Osteocyte (in vitro differentiated cells): ENCODE data around the gene TRIM56. TPM values are rescaled to one million over a fixed set of nuclear protein-coding genes. Genes with fewer than 3 reads are reported as not detected.
"Not testable (repeated sequence)": the region's sequence is repeated elsewhere in the genome, so short reads cannot be mapped to it uniquely, and the experiment has no call there.

Experiments used
- DNase-seq: peaks from one replicate; pipeline ENCODE4 v3.0.0; 2021; ENCODE audit warnings: mixed read lengths; ENCODE audit not compliant: unreplicated experiment; ENCODE audit errors: extremely low spot score
- H3K27ac Mint-ChIP-seq: one replicate; pipeline ENCODE4 v1.8.0; 2021; ENCODE audit warnings: mild to moderate bottlenecking, mixed read lengths; ENCODE audit not compliant: unreplicated experiment
- H3K27me3 Mint-ChIP-seq: one replicate; pipeline ENCODE4 v1.8.0; 2021; ENCODE audit warnings: mixed read lengths; ENCODE audit not compliant: unreplicated experiment
- H3K36me3 Mint-ChIP-seq: one replicate; pipeline ENCODE4 v1.8.0; 2021; ENCODE audit warnings: mixed read lengths; ENCODE audit not compliant: unreplicated experiment
- H3K4me1 Mint-ChIP-seq: one replicate; pipeline ENCODE4 v1.8.0; 2021; ENCODE audit warnings: mixed read lengths; ENCODE audit not compliant: unreplicated experiment
- H3K4me3 Mint-ChIP-seq: one replicate; pipeline ENCODE4 v1.8.0; 2021; ENCODE audit warnings: mild to moderate bottlenecking, moderate library complexity, mixed read lengths; ENCODE audit not compliant: unreplicated experiment
- H3K9me3 Mint-ChIP-seq: one replicate; pipeline ENCODE4 v1.8.0; 2021; ENCODE audit warnings: mixed read lengths; ENCODE audit not compliant: unreplicated experiment
- total RNA-seq: library from RNA; stranded (reverse); gene quantifications from 2 replicates; pipeline ENCODE4 v1.2.1, GENCODE V29; 2021
- TF ChIP-seq, protein P1 (sequence below): fragments of 200-600 bp; sonication (generic); IDR thresholded peaks from 2 replicates; pipeline ENCODE4 v1.5.0; 2021; ENCODE audit warnings: antibody characterized with exemption, mild to moderate bottlenecking, moderate library complexity

The TRIM56 gene
- total RNA-seq, 1 donor from 2014 or later = 42.2 TPM

DNA sequence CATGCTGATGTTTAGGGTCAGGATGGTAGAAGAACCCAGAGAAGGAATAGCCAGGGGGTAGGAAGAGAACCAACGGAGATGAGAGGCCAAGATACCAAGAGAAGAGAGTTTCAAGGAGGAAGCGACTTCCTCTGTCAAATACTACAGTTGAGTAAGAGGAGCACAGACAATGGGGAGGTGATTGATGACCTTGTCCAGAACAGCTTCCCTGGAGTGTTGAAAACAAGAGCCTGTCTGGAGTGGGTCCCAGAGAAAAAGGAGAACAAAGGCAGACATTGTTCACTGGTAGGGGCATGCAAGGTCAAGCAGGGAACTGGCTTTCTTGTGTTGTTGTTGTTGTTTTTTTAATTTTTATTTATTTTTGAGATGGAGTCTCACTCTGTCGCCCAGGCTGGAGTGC is 9.6 kb upstream of the TRIM56 start:
- Mint-ChIP-seq H3K4me1 (peaks cover 1% of the 10 kb centered on the region), H3K27ac (no peak overlapping the region), H3K27me3 (peaks cover 24% of the 10 kb centered on the region)

DNA sequence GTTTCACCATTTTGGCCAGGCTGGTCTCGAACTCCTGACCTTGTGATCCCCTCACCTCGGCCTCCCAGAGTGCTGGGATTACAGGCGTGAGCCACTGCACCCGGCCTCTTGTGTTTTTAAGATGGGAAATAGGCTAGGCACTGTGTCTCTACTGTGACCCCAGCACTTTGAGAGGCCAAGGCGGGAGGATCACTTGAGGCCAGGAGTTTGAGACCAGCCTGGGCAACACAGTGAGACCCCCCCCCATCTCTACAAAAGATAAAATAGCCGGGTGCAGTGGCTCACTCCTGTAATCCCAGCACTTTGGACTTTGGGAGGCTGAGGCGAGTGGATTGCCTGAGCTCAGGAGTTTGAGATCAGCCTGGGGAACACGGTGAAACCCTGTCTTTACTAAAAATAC is 9.1 kb upstream of the TRIM56 start:
- H3K27me3 Mint-ChIP-seq = peaks cover 23% of the 10 kb centered on the region
- not testable (repeated sequence) for H3K4me3 Mint-ChIP-seq, DNase-seq, H3K27ac Mint-ChIP-seq, H3K36me3 Mint-ChIP-seq, H3K9me3 Mint-ChIP-seq, H3K4me1 Mint-ChIP-seq

More for the DNA sequence above, 9.6 kb upstream of the TRIM56 start:
- no peak for DNase-seq
- no peaks in the 10 kb centered on the region for H3K9me3 Mint-ChIP-seq
- H3K36me3 Mint-ChIP-seq = no peaks in the 10 kb centered on the region
- TF ChIP-seq, protein P1, sequence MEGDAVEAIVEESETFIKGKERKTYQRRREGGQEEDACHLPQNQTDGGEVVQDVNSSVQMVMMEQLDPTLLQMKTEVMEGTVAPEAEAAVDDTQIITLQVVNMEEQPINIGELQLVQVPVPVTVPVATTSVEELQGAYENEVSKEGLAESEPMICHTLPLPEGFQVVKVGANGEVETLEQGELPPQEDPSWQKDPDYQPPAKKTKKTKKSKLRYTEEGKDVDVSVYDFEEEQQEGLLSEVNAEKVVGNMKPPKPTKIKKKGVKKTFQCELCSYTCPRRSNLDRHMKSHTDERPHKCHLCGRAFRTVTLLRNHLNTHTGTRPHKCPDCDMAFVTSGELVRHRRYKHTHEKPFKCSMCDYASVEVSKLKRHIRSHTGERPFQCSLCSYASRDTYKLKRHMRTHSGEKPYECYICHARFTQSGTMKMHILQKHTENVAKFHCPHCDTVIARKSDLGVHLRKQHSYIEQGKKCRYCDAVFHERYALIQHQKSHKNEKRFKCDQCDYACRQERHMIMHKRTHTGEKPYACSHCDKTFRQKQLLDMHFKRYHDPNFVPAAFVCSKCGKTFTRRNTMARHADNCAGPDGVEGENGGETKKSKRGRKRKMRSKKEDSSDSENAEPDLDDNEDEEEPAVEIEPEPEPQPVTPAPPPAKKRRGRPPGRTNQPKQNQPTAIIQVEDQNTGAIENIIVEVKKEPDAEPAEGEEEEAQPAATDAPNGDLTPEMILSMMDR = no peak
- H3K4me3 Mint-ChIP-seq = no peak overlapping the region

GRCh38 chr7:101077303-101078086 is 7.8 kb upstream of the TRIM56 start:
- H3K27ac Mint-ChIP-seq = no peak overlapping the region

GRCh38 chr7:101081432-101081831 is 3.8 kb upstream of the TRIM56 start:
- Mint-ChIP-seq H3K27ac (no peak overlapping the region), H3K9me3 (no peaks in the 10 kb centered on the region), H3K27me3 (no peaks in the 10 kb centered on the region), H3K36me3 (no peaks in the 10 kb centered on the region), H3K4me1 (peaks cover 11% of the 10 kb centered on the region), H3K4me3 (no peak overlapping the region)
- TF ChIP-seq, protein P1 = no peak
- DNase-seq = no peak

More at GRCh38 chr7:101077303-101078086, 7.8 kb upstream of the TRIM56 start:
- Mint-ChIP-seq H3K4me3 (no peak overlapping the region), H3K4me1 (peaks cover 1% of the 10 kb centered on the region), H3K36me3 (no peaks in the 10 kb centered on the region), H3K27me3 (peaks cover 13% of the 10 kb centered on the region), H3K9me3 (no peaks in the 10 kb centered on the region)
- DNase-seq = peak; percentile 91
- TF ChIP-seq, protein P1 = peak; percentile 87

DNA sequence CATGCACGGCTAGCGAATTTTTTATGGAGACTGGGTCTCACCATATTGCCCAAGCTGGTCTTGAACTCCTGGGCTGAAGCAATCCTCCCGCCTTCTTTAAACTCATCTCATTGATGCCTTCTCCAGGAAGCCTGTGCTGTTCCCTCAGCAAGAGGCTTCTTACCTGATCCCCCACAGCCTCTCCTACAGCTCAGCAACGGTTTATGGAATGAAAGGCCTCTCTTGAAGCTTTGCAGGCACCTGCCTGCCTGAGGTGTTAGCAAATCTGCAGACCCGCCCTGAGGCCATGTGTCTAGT is 468 bp upstream of the TRIM56 start:
- no peaks in the 10 kb centered on the region for H3K36me3 Mint-ChIP-seq
- TF ChIP-seq, protein P1 = no peak
- H3K4me1 Mint-ChIP-seq = peaks cover 25% of the 10 kb centered on the region
- H3K4me3 Mint-ChIP-seq = peak overlapping the region; percentile 95
- peak overlapping the region; percentile 99 for H3K27ac Mint-ChIP-seq
- no peaks in the 10 kb centered on the region for H3K9me3 Mint-ChIP-seq
- no peaks in the 10 kb centered on the region for H3K27me3 Mint-ChIP-seq
- no peak for DNase-seq
